Activated naive CD8-positive, alpha-beta T cell treated with anti-CD3 and anti-CD28 coated beads, Interleukin-2, amount 50 U/mL, for 16 hours (primary cell): ENCODE results near the gene EID3.

Source experiments
- DNase-seq: peaks from one replicate; pipeline ENCODE4 v3.0.0-alpha.2; 2020; ENCODE audit warnings: low read depth, low spot score

The EID3 gene

DNA sequence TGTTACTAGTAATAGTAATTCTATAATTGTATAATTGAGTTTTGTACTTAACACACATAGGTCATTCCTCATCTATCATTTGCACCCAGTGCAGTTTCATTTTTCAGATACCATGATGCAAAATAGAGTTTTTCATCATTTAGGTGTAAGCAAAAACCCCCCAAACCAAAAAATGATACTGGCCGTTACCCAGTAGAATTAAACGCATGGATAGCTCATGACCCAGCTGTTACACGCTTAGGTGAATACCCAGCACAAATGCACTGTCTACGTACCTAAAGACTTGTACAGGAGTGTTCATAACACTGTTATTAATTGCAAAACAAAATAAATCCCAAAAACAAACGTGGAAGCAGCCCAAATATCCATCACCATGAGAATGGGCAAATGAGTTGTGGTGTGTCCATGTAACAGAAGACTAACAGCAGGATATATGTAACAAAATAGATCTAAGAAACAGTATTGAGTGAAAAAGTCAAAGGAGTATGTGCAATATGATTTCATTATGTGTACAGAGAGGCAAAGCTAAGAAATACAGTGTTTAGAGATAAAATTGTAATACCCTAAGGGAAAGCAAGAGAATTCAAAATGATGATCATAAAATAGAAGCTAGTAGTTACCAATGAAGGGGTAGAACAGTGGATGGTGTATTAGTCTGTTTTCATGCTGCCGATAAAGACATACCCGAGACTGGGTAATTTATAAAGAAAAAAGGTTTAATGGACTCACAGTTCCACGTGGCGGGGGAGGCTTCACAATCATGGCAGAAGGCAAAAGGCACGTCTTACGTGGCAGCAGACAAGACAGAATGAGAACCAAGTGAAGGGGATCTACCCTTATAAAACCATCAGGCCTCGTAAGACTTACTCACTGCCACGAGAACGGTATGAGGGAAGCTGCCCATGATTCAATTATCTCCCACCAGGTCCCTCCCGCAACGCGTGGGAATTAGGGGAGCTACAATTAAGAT lies 49.8 kb downstream of the EID3 start:
- DNase-seq = no peak

DNA sequence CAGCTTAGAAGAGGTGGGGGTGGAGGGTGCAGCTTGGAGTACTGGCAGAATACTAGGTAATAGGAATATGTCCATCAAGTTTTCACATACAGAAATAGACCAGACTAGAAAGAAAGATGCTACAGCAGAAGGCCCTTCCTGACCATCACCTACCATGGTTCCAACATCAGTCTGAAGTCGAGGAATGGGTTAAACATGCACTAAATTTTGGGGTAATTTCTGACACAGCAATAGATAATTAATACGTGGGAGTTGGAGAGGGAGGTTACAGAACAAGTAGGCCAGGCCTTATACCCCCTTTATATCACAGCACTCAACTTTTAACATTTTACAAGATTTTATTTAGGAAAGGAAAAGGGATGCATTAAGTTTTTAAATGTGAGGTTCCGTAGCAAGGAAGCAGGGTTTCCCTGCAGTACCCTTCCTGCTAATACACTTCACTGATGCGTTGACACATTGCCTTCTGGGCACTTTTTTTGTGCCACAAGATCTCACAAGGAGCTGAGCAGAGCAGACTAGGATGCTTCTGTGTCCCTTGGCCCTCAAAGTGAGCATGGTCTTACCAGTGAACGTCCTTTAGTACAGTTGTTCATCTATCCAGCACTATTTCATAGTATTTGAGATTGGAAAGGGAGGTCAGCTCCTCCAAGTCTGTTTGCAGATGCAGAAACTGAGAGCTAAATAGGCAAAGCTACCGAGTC lies 50.8 kb downstream of the EID3 start:
- DNase-seq = no peak
